ENCODE measurements around the gene NR3C1.
A peak's percentile ranks its signal among the peaks of the same experiment; 100 is the strongest.

The NR3C1 gene

DNA sequence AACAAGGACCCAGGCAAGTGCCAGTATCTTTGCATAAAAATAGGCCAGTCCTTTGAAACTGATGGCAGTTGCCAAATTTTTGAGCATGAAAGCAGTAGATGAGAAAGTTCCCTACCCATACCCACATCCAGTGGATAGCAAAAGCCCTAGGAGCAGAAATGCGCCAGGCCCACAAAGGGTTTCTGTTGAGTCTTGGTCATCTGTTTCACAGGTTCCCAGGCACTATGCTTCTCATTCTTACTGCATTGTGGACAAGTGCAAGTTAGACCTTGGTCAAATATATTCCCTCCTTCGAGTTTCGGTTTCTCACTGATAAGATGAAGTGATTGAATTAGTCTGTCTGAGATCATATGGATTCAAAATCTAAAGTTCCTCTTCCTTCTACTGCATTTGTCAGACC lies 152.3 kb downstream of the NR3C1 start:
- peak; percentile 21 for DNase-seq

DNA sequence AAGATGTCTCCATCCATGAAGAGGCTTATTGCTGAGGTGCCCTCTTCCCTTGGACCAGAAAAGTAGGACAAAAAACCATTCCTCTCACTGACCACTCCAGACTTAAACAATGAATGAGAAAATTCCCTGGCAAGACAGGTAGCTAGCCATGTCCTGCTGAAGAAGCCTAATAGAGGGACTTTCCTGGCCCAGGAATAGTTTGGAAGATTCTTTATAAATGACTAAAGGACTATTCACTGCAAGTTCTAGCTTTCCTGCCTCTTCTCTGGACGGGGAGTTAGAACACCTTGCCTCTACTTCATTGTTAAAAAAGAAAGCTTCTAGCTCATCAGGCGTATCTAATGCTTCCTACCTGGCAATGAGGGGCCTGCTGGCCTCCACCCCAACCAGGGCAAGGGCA lies 153.6 kb downstream of the NR3C1 start:
- no peak for DNase-seq

DNA sequence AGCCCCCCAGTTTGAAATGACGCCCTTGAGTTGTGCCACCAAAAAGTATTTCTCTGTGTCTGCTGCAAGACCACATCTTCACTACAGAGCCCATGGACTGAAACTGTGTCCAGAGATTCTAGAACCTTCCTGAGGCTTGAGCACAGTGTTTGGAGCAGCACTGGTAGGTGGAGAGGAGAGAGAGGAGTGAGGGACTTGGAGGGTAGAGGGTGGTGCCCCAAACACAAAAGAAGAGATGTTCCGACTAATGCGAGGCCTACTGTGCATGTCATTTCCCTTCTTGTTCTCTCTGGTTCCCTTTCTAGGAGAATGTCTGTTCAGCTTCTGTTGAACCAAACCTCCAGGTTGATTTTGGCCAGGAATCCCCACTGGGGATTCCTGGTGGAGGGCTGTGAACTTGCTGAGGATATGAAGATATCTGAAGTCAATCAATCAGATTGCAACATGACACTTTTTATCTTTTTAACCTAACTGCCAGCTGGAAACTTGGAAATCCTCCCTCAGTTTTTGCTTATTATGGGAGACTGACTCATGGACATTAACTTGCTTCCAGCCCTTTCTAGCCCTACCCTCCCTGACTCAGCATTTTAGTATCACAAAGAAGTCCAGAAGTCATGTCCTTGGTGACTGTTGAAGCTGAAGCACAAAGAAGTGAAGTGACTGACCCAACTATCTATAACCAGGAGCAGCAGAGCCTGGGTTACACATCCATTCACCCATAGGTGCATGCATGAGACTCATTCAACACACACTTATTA lies 154.5 kb downstream of the NR3C1 start:
- DNase-seq = peak; percentile 16

DNA sequence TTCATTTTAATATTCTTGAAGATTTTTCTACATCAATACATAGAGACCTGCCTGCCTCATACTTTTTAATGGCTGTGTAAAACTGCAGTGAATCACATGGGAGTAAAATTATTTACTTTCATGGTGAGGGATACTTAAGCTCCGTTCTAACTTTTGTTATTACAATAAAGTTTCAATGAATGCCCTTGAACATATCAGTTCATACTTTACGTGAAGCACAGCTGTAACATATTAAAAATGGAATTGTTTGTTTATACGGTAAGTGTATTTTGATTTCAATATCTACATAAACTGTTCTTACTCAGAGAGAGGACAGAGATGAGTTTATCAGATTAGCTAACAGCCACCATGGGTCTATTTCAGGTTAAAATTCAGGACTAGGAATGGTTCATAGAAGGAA lies 155.1 kb downstream of the NR3C1 start:
- DNase-seq = no peak

DNA sequence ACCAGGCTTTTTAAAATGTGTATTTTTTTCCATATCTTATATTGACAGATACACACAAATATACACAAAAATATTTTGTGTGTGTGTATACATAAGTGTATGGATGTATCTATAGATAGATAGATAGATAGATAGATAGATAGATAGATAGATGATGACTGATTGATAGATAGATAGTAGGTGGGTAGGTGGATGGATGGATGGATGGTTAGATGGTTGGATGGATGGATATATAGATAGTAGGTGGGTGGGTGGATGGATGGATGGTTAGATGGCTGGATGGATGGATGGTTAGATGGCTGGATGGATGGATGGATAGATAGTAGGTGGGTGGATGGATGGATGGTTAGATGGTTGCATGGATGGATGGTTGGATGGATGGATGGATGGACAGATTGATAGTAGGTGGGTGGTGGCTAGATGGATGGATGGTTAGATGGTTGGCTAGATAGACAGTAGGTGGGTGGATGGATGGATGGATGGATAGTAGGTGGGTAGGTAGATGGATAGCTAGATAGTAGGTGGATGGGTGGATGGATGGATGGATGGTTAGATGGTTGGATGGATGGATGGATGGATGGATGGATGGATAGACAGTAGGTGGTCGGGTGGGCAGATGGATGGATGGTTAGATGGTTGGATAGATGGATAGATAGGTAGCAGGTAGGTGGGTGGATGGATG lies 156.2 kb downstream of the NR3C1 start:
- no peak for DNase-seq

DNA sequence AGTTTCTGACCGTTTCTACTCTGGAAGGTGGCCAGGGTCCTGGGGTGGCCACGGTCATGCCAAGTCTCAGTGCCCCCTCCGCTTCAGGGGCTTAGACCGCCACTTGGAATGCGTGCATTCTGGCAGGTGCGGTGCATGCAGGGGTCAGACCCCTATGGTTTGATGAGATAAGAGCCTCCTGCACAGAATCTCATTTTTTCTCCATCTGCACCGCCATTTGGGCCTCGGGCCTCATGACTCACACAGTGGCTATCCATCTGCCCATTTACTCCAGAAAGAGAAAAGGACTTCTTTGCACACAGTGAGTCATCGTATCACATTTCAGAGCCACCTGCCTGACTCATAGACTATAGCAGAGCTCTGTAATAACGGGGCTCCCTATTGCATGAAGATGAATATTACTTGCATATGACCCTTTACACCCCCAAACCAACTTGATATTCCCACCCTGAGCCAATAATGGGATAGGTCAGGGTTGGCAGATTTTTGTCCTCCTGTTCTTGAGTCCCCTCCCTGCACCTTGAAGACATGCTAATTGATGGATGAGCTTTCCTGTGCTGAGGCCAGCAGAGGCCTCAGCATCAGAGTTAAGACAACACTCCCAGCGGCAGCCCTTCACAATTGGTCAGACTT lies 157.4 kb downstream of the NR3C1 start:
- no peak for DNase-seq

DNA sequence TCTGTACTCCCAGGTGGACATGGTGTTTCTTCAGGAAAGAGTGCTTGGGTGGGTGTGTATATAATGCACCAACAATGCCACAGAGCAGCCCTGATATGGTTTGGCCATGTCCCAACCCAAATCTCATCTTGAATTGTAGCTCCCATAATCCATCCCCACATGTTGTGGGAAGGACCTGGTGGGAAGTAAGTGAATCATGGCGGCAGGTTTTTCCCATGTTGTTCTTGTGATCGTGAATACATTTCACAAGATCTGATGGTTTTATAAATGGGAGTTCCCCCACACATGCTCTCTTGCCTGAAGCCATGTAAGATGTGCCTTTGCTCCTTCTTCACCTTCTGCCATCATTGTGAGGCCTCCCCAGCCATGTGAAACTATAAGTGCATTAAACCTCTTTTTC lies 158.5 kb downstream of the NR3C1 start:
- no peak for DNase-seq

DNA sequence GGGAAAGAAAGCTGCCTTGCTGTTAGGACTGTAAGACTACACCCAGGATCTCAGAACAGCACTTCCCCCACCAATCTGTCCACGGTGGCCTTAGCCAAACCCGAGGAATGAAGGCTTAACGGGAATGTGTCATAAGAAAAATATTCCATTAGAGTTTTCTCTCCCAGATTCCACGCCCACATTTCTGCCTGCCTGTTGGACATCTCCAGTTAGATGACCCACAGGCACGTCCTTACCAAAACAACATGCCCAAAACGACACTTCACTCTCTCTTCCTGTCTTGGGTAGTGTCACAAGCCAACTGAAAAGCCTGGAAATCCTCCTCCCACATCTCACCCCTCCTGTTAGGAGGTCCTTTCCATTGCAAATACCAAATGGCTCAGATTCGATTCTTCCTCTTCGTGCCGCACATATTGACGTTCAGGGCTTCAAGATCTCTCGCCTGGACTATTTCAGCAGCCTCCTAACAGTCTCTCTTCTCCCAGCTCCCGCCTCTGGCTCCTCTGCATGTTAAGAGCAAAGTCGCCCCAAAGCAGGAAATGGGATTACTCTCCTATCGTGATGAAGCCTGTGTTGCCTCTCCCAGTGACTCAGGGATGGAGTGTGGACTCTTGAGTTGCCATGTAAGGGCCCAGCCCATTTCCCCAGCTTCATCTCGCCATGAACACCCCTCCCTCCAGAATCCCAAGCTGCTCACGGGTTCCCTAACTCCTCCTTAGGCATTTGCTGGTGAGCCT lies 159.3 kb downstream of the NR3C1 start:
- DNase-seq = no peak

DNA sequence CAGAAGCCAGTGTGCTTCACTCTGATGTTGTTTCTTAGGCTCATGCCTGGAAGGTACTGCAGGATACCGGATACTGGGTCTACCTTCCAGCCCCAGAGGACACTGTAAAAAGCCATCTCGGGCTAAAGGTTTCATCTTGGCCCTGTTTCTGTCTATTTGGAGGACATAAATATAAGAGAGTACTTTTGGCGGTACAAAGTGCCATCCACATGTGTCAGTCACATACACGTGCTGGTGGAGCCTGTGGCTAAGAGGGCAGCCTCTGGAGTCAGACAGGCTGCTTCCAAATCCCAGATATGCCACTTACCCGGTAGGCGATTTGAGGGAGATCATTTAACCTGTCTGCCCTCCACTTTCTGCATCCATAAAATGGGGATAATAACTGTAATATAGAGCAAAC lies 160.4 kb downstream of the NR3C1 start:
- DNase-seq = no peak

DNA sequence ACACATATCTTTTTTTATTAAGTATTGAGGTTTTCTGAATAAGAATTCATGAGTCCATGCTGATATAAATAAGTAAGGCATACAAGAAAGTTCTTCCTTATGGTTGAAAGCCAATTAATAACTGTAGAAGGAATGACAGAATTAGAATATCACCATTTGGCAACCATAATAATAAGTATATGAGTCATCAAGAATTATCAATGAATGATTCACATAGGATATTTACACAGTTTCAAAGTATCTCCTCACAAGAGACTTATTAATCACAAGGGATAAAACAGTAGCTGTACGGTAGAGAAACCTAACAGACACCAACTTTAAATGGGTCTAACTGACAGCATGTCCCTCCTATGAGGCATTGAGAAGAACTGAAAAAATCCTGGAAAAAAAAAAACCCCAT lies 161.6 kb downstream of the NR3C1 start:
- no peak for DNase-seq

DNA sequence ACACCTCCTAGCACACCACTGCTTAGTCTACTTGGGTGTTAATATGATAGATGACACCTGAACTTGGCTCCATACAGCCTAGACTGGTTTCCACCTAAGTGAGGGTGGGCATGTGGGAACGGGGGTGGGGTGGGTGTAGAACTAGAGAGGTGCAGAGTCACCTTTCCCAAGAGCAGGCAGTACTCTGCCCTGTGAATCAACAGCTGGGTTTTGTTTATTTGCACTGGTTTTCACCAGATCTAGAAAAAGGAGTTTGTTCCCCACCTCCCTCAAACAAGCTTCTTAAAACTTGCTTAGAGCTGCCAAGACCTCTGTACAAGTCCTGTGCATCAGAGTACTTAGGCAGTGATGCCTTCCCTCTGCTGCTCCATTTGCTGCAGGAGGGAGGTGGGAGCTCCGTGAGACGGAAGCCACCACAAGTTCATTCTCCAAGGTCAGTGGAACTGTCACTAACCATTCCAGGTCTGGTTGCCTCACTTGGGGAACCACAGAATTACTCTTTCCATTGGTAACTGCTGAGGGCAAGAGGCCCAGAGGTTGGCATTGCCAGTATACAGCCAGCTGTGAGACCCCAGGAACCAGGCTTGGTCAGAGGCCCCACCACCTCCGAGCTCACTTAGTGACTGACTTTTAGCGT lies 163.5 kb downstream of the NR3C1 start:
- no peak for DNase-seq

DNA sequence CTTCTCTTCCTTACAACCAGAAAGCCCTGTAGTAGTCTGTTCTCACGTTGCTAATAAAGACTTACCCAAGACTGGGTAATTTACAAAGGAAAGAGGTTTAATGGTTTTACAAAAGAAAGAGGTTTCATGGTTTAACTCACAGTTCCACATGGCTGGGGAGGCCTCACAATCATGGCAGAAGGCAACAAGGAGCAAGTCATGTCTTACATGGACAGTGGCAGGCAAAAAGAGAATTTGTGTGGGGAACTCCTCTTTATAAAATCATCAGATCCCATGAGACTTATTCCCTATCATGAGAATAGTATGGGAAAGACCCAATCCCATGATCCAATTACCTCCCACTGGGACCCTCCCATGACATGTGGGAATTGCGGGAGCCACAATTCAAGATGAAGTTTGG lies 164.9 kb downstream of the NR3C1 start:
- DNase-seq = no peak

DNA sequence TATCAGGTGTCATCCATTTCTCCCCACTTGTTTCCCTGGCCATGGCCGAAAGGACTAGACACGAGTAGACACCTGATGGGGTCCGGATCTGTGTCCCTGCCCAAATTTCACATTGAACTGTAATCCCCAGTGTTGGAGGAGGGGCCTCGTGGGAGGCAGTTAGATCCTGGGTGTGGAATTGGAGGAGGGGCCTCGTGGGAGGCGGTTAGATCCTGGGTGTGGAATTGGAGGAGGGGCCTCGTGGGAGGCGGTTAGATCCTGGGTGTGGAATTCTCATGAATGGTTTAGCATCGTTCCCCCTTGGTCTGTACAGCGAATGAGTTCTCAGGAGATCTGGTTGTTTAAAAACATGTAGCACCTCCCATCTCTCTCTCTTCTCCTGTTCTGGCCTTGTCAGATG lies 165.8 kb downstream of the NR3C1 start:
- DNase-seq = no peak

DNA sequence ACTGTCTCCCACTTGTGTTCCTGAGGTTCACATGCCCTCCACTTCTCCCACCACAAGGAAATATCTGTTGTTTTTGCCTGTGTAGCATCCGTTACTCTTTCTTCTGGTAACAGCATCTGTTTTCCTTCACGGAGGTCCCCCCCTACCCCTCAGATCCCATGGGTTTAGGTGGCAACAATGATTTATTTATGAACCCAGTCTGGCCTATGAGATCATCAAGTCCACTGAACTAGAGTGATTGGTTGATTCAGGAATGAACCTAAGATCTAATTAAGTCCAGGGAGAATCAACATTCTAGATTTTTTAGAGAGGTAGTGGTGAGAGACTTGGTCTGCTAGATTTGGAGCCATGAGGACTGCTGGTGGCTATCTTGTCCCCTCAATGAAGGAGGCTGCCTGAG lies 166.8 kb downstream of the NR3C1 start:
- DNase-seq = no peak

DNA sequence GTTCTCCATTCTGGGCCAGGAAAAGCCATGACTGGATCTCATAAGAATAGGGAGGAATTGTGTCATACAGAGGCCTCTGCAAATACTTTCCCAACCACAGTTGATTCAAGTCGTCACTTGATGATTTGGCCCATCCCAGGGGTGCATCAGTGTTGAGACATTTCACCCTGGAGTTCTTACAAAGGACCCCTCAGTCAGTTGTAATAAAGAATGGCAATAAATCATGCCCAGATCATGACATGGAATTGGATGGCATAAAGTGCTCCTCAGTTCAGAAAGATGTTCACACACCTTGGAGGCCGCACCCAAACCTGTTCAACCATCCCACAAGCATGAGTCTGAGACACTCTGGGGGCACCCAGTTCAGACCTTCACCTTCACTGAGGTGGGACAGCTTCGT lies 168.1 kb downstream of the NR3C1 start:
- no peak for DNase-seq

DNA sequence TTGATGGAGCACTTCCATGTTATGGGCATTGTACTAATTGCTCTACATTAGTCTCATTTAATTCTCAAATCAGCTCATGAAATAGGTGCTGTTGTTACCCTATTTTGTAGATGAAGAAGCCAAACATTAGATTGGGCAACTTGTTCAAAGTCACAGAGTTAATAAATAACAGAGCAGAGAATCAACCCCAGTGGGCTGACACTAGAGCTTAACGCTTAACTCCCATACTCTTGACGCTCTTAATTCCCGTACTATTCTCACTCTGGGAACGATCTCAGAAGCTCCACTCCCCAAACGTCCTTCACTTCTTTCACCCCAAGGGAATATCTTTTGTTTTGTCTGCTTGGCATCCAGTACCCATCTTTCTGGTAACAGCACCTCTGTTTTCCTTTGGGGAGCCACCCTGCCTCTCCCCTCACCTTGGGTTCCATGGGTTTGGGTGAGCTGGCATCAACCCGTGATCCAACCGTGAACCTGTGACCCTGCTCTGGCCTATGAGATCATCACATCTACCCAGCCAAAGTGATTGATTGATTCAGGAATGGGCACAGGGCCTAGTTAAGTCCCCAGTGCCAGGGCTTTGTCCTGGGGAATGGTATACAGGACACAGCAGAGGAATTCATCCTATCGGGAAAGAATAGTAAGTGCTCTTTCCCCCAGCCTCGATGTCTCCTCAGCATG lies 169.2 kb downstream of the NR3C1 start:
- DNase-seq = no peak

DNA sequence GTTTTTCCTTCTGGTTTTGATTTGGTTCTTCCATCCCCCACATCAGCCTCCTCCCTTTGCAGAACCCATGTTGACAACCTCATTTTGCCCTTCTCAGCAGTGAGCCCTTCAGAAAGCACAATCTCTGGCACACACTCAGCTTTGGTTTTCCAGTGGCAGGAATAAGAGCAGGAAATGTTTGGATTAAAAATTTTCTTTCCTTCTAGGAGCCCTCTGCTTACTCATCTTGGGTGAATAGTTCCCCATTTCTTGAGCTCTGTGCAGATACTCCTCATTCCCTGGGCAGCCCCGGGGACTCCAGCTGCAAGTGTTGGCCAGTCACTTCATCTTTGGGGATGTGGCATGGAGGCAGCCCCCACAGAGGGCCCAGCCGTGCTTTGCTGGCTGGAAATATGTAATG lies 170.5 kb downstream of the NR3C1 start:
- DNase-seq = peak; percentile 57

DNA sequence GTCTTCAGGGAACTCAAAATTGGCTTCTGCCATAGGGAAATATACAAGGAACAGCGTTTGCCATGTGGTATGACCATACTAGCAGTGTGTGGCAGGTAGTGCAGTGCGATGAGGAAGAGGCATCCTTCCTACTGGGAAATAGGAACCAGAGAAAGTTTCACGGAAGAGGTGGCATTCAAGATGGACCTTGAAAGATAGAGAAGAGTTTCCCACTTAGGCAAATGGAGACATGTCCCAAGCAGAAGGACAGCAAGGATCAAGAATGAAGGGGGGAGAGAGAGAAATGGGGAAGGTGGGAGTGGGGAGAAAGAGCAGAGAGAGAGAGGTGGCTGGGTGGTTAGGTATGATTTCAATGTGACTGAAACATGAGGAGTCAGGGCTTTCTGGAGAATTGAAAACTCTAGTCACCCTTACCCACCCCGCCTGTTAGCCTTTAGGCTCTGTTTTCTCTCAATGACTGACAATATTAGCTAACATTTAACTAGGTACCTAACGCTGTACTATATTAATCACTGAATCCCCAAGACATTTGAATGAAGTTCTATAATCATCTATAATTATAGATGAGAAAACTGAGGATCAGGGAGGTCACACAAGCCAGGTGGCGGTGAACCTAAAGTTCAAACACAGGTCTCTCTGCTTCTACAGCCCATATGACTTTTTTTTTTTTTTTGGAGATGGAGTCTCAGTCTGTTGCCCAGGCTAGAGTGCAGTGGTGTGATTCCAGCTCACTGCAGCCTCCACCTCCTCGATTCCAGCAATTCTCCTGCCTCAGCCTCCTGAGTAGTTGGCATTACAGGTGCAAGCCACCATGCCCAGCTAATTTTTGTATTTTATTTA lies 171.3 kb downstream of the NR3C1 start:
- DNase-seq = no peak

DNA sequence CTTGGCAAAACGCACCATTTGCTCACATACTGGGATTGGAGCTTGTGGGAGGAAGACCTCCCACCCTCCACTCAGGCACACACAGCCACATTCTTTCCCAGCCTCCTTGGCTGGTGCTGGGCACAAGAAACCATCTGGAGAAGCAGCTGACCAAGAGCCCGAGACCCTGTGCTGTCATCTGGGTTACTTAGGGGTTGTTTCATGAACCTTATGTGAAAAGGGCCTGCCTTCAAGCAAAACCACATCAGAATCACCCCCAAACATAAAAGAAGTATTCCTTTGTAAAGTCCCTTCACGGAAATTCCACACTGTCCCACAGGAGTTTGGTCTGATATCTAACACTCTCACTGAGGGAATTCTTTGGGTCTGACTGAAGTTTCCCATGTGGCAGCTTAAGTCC lies 172.1 kb downstream of the NR3C1 start:
- no peak for DNase-seq

DNA sequence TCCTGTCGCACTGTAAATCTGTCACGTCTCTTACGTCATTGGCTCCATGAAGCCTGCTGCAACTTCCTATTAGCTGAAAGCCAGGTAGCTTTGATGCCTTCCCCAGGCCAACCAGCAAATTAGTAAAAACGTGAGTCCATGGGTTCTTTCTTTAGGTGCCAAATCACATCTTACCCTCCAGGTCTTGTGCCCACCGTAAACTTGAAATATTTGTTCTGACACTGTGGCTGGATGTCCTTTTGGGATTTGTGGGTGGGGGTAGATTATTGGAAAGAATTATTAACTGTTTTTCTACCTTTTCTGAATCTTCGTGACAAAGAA lies 172.8 kb downstream of the NR3C1 start:
- no peak for DNase-seq

DNA sequence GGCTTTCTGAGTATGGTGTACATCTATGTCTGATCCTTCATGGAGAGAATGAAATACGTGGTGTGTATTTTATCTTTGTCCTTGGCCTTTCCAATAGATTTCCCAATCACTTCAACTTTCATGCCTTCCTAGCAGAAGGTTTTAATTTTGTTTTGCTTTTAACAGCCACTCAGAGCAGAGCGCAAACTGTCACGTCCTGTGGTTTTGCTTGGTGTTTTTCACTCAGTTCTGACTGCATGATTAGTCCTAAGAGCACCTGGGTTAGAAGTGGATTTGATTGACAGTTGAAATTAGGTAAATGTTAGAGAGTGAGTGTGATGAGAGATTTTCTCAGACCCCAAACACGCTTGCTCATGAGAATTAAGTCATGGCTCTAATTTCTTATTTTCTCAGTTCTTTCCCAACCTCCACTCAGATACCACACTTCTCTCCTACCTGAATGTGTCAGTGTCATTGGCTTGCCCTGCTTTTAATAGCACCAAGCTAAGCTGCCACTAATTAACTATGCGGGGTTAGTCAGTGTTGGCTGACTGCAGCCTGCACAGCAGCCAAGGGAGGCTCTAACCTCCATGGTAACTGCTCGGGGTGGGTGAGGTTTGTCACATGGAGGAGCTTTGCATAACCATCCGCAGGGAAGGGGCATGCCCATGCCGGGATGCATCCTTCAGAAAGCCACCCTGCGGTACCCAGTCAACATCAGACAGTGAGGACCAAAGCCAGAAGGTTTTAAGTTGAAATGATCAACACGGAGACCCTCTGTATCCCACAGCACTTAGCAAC lies 173.4 kb downstream of the NR3C1 start:
- DNase-seq = no peak
